H1 (cell line): Measurements from ENCODE around the gene ERI3. TPM values are rescaled to one million over a fixed set of nuclear protein-coding genes. Genes with fewer than 3 reads are reported as not detected.

ENCODE experiments used
- BCL11A ChIP-seq, 2 experiments: IDR thresholded peaks; one replicate each; pipeline ENCODE4 v1.6.1; 2011; ENCODE audit warnings: low read depth in 2 of 2, low read length in 2 of 2, mild to moderate bottlenecking in 2 of 2
- BRCA1 ChIP-seq: IDR thresholded peaks from 2 replicates; pipeline ENCODE4 v1.6.1; 2012; ENCODE audit warnings: low read depth, low read length, improper control_type of control experiment
- KDM1A ChIP-seq: fragments of 200-600, 300-600 bp; sonication (generic); IDR thresholded peaks from 2 replicates; pipeline ENCODE4 v1.7.1; 2016; ENCODE audit warnings: mild to moderate bottlenecking, low read length, borderline replicate concordance
- KDM4A ChIP-seq: IDR thresholded peaks from one replicate; pipeline ENCODE4 v1.7.1; 2012; ENCODE audit warnings: low read depth, mild to moderate bottlenecking, moderate library complexity, low read length, inconsistent platforms; ENCODE audit not compliant: severe bottlenecking
- KDM5A ChIP-seq: fragments of 200-600 bp; IDR thresholded peaks from 2 replicates; pipeline ENCODE4 v1.7.1; 2012; ENCODE audit warnings: mild to moderate bottlenecking, low read length, inconsistent platforms, mixed read lengths
- POLR2A ChIP-seq, 2 experiments: IDR thresholded peaks; 1 replicate in 1 of 2; 2 replicates in 1 of 2; pipeline ENCODE4 v1.6.1; 2011; ENCODE audit warnings: low read depth in 2 of 2, low read length in 2 of 2, mild to moderate bottlenecking in 2 of 2; ENCODE audit errors: control extremely low read depth in 1 of 2
- RNF2 ChIP-seq: fragments of 200-900, 300-1000 bp; sonication (generic); IDR thresholded peaks from 2 replicates; pipeline ENCODE4 v1.7.1; 2016; ENCODE audit warnings: borderline replicate concordance, low read depth, mild to moderate bottlenecking, antibody characterized with exemption, low read length; ENCODE audit not compliant: poor library complexity, severe bottlenecking; ENCODE audit errors: missing control alignments
- SIN3A ChIP-seq, 2 experiments: IDR thresholded peaks in 1 of 2; conservative IDR thresholded peaks in 1 of 2; 2 replicates each; pipeline ENCODE4 v1.6.1; 2011 to 2012; ENCODE audit warnings: low read length in 2 of 2, improper control_type of control experiment in 1 of 2, low read depth in 1 of 2, mild to moderate bottlenecking in 1 of 2
- SP4 ChIP-seq: IDR thresholded peaks from 2 replicates; pipeline ENCODE4 v1.6.1; 2012; ENCODE audit warnings: low read length, inconsistent platforms
- SUZ12 ChIP-seq: fragments of 200-600 bp; sonication (generic); IDR thresholded peaks from 2 replicates; pipeline ENCODE4 v1.6.1; 2012; ENCODE audit warnings: mild to moderate bottlenecking, inconsistent platforms, low read length, moderate library complexity, mixed read lengths
- polyA plus RNA-seq, 7 experiments: library from polyadenylated mRNA; depleted of rRNA in 3 of 7; stranded (reverse) in 5 of 7; unstranded in 2 of 7; fragments of >200 nt in 5 of 7; fragments of 200-250 nt in 2 of 7; gene quantifications; 1 replicate in 5 of 7; 2 replicates in 1 of 7; 4 replicates in 1 of 7; pipeline versions ENCODE4 v1.2.1 to v1.2.3, GENCODE V29; 2011 to 2013; ENCODE audit warnings: missing spikeins in 2 of 7, mixed read lengths in 2 of 7
- total RNA-seq: library from RNA; stranded (reverse); fragmentation: NEBNext Ultra II Directional; extraction: Animal tissue kit (Norgen Biotek cat#: 25700); gene quantifications from 2 replicates; pipeline ENCODE4 v1.2.1, GENCODE V29; 2021
- TF ChIP-seq, protein P1 (sequence below): IDR thresholded peaks from 2 replicates; pipeline ENCODE4 v1.6.1; 2012; ENCODE audit warnings: inconsistent platforms

ERI3 gene
- total and polyA plus RNA-seq, 2 of the 8 experiments (the other 6 are each of a cell fraction or from before 2014, with no cell fraction given): 81.1 to 199 TPM

DNA sequence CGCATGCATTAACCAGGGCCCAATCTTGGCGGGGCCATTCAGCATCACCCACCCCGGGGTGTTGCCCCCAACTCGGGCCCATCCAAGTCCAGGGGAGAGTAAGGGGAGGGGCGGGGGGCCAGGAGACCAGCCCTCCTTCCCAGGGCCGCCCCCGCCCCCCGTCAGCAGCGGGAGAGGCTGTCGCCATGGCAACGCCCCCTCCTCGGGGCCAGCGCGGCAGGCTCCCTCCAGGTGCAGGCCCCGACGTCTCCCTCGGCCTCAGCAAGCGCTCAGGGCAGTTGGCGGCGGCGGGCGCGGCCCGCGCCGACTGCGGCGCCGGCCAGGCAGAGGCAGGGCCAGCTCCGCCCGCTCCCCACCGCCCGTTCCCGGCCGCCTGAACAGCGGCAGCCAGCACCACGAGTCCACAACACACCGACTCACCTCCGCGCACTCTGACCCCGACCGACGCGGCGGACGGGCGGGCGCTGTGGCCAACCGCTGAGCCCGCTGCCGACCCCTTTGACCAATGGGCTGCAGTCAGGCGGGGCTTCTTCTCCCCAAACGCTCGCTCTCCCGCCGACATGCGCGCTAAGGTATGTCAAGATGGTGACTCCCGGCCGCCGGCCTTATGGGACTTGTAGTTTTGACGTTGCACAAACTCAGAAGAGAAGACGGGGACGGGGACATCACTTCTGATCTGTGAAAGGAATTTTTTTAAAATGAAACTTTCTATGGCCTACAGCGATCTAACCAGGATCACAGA is at the start of gene ERI3 (continued):
- TF ChIP-seq KDM4A: peak; percentile 48
- no peak for TF ChIP-seq BRCA1
- no peak for TF ChIP-seq KDM5A
- peak; percentile 40 to 76; a peak in 1 of 4 replicates for TF ChIP-seq SIN3A (conservative IDR thresholded peaks at IDR 0.05 in 1 of 2, IDR thresholded peaks at IDR 0.05 in 1 of 2; ENCODE audit: low read depth in 1 of 2, low read length in 2 of 2)
- TF ChIP-seq SUZ12: no peak
- no peak for TF ChIP-seq SP4
- TF ChIP-seq BCL11A (IDR thresholded peaks at IDR 0.05; ENCODE audit: low read depth in 2 of 2, low read length in 2 of 2): no peak
- no peak for TF ChIP-seq KDM1A
- TF ChIP-seq POLR2A (IDR thresholded peaks at IDR 0.05; ENCODE audit: control extremely low read depth in 1 of 2, low read depth in 2 of 2, low read length in 2 of 2): peak; percentile 66 to 77
- TF ChIP-seq RNF2: no peak
- TF ChIP-seq, protein P1, sequence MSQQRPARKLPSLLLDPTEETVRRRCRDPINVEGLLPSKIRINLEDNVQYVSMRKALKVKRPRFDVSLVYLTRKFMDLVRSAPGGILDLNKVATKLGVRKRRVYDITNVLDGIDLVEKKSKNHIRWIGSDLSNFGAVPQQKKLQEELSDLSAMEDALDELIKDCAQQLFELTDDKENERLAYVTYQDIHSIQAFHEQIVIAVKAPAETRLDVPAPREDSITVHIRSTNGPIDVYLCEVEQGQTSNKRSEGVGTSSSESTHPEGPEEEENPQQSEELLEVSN: peak; percentile 46; the same call in 1 of the 2 replicates
